ENCODE measurements around the gene WNT5B. TPM values are rescaled to one million over a fixed set of nuclear protein-coding genes. Genes with fewer than 3 reads are reported as not detected.

The WNT5B gene
- total RNA-seq, 8 experiments from 2014 or later: 1.7 to 26.5 (median 7.6) TPM

GRCh38 chr12:1604464-1604863 is 24.6 kb upstream of the WNT5B start:
- in situ Hi-C loops (cut with MboI; ENCODE audit: low pct_unique_long_range_greater_than_20kb in 2 of 9, low sequenced_read_pairs in 9 of 9, unreplicated experiment in 9 of 9): no loop called here
- Histone ChIP-seq H3K27ac (no peak overlapping the region), H3K4me1 (replicated peaks in 1 of 2) (peaks cover 12 to 18% of the 10 kb centered on the region in 2 donors), H3K4me3 (no peak overlapping the region)
- 60 to 100% (median 90%) methylated on average over 1 to 3 of the region's 3 CpGs; no CpG with 5 or more reads in 2 of the 10 experiments for WGBS, 10 experiments
- ATAC-seq (replicated peaks in 6 of 8): no peak

DNA sequence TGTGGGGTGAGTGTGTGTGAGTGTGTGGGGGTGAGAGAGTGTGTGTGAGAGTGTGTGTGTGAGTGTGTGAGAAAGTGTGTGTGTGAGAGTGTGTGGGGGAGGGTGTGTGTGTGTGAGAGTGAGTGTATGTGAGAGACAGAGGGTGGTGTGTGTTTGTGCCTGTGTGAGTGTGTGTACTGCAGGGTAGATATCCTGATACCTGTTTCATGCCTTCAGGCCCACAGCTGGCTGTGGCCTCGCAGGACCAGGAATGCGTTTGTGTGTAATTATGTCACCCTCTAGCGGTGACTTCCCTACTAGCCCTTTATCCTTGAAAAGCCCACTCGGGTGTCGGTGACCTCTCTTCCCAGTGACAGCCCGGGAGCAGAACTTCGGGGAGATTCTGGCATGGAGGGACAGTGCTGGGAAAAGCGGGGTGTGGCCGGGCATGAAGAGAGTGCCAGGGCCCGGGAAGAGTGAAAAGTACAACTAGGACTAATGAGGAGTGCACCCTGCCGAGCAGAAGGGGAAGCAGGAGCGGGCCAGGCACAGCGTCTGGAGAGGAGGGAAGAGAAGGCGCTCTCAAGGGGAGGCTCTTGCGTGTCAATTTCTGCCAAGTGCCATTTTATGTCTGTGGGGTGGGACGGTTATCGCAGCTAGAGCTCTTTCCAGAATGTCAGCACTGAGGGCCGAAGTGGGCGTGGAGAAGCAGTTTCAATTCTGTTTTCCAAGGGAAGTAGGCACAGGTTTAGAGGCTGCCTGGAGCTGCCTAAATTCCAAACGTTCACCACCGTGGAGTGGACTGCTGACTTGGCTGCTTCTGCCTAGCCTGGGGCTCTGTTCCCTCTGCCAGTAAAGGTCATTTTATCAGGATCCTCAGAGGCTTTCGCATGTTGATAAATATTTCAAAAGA is 23.7 kb upstream of the WNT5B start:
- Histone ChIP-seq H3K4me3 (peak overlapping the region in 4 of 5 donors; percentile 16 to 31 (median 25)), H3K27ac (peak overlapping the region in 1 of 2 donors; percentile 56), H3K4me1 (replicated peaks in 1 of 2) (peaks cover 12 to 18% of the 10 kb centered on the region in 2 donors)
- in situ Hi-C loops (cut with MboI; ENCODE audit: low pct_unique_long_range_greater_than_20kb in 2 of 9, low sequenced_read_pairs in 9 of 9, unreplicated experiment in 9 of 9): no loop called here
- ATAC-seq (replicated peaks in 6 of 8): peak; percentile 57 to 87 (median 82)
- WGBS, 10 experiments: 0 to 60% (median 2%) methylated on average over 1 to 16 of the region's 22 CpGs; no CpG with 5 or more reads in 1 of the 10 experiments

GRCh38 chr12:1606021-1606622 is 22.9 kb upstream of the WNT5B start:
- H3K27ac ChIP-seq: peak overlapping the region in 1 of 2 donors; percentile 56
- in situ Hi-C loops (cut with MboI; ENCODE audit: low pct_unique_long_range_greater_than_20kb in 2 of 9, low sequenced_read_pairs in 9 of 9, unreplicated experiment in 9 of 9): no loop called here
- ATAC-seq (replicated peaks in 6 of 8): peak; percentile 68 to 84 (median 78)
- 0 to 41% (median 25%) methylated on average over 1 to 9 of the region's 12 CpGs for WGBS, 10 experiments
- peaks cover 12 to 18% of the 10 kb centered on the region in 2 donors for H3K4me1 ChIP-seq (replicated peaks in 1 of 2)
- H3K4me3 ChIP-seq: peak overlapping the region in 4 of 5 donors; percentile 16 to 31 (median 25)

DNA sequence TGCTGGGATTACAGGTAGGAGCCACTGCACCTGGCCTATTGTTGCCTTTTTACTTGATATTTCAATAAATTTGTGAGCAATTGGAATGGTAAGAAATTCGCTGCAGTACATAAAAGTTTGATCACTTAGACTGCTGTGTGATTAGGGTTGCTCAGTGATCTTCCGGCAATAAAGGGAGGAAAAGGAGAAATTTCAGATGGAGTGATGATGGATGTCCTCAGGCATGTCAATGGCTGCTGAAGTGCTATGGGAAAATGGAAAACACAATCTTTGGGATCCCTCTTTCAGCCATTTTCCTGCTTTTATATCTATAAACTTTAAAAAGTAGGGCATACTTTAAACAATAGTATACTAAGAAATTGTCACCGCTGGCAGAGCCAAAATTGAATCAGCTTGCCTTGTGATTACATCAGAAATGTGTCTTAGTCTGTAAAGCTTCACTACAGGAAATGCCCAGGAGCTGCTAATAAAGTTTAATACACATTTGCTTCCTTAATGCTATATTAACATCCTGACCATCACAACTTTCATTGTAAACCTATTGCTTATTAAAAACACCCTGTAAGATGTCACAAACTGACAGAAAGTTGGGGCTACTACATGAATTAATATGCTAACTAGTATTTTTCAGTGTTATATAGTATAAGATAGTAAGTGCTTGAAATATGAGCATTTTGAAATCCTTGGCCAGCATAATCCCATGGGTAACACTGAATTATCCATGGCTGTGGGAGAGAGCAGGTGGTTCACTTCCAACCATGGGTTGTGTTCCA is 20.9 kb upstream of the WNT5B start:
- in situ Hi-C loops (cut with MboI; ENCODE audit: low pct_unique_long_range_greater_than_20kb in 2 of 9, low sequenced_read_pairs in 9 of 9, unreplicated experiment in 9 of 9): no loop called here
- Histone ChIP-seq H3K27ac (no peak overlapping the region), H3K4me3 (no peak overlapping the region), H3K4me1 (replicated peaks in 1 of 2) (peaks cover 24 to 28% of the 10 kb centered on the region in 2 donors)
- ATAC-seq (replicated peaks in 6 of 8): no peak
- 30 to 100% (median 95%) methylated on average over 1 to 3 of the region's 3 CpGs; no CpG with 5 or more reads in 1 of the 10 experiments for whole genome bisulfite sequencing, 10 experiments

- in situ Hi-C loops (cut with MboI; ENCODE audit: low pct_unique_long_range_greater_than_20kb in 2 of 9, low sequenced_read_pairs in 9 of 9, unreplicated experiment in 9 of 9): no loop called here
- Histone ChIP-seq H3K4me1 (replicated peaks in 1 of 2) (peaks cover 26 to 28% of the 10 kb centered on the region in 2 donors), H3K27ac (no peak overlapping the region), H3K4me3 (no peak overlapping the region)
- ATAC-seq (replicated peaks in 6 of 8): peak in 2 of 8 experiments; percentile 1
- WGBS, 10 experiments: 2 to 98% (median 68%) methylated on average over 4 to 5 of the region's 5 CpGs; no CpG with 5 or more reads in 1 of the 10 experiments
Measured at GRCh38 chr12:1608713-1609119, 20.3 kb upstream of the WNT5B start.

- Histone ChIP-seq H3K4me1 (replicated peaks in 1 of 2) (peaks cover 32 to 39% of the 10 kb centered on the region in 2 donors), H3K27ac (no peak overlapping the region), H3K4me3 (no peak overlapping the region)
- no peak for ATAC-seq (replicated peaks in 6 of 8)
- in situ Hi-C loops (cut with MboI; ENCODE audit: low pct_unique_long_range_greater_than_20kb in 2 of 9, low sequenced_read_pairs in 9 of 9, unreplicated experiment in 9 of 9): no loop called here
- WGBS, 10 experiments: 80 to 100% (median 91%) methylated on average over 1 to 6 of the region's 7 CpGs; no CpG with 5 or more reads in 1 of the 10 experiments
Measured at GRCh38 chr12:1610072-1610643, 18.9 kb upstream of the WNT5B start.

DNA sequence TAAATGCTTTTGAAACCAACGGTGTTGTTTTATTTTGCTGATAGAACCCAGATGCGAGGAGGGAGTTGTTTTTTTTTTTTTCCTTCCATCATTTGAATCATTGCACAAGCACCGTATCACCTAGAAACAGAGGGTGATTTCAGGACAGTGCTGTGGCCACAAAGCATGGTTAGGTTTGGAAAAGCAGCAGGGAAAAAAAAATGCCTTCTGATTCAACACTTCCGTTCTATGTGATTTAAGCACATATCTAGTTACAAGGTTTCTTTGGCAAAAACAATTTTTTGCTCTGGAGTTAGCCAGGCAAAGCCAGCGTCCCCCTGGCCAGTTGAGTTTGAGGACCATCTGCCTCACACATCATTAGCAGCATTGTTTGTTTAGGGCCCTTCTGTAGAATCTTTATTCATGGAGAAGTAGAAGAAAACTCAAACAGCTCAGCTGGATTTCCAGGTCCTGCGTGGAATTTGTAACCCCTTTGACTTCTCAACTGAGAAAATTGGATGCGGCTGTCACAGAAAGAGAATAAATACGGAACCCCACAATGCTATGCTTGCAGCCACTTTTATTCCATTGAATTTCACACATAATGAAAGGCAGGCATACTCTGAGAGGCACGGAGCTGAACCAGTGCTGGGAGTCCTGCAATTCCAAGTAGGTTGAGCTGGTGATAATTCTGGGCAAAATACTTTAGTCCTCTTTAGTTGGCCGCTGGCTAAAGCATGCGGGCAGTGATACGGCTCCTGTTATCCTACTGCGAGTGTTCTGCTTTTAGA is 17.0 kb upstream of the WNT5B start:
- peak; percentile 7 to 68 (median 56) for ATAC-seq (replicated peaks in 6 of 8)
- WGBS, 10 experiments: 16 to 52% (median 33%) methylated on average over 3 to 12 of the region's 13 CpGs; no CpG with 5 or more reads in 1 of the 10 experiments
- peak overlapping the region in 1 of 2 donors; percentile 11 for H3K27ac ChIP-seq
- H3K4me3 ChIP-seq: peak overlapping the region in 2 of 5 donors; percentile 1 to 3
- in situ Hi-C loops (cut with MboI; ENCODE audit: low pct_unique_long_range_greater_than_20kb in 2 of 9, low sequenced_read_pairs in 9 of 9, unreplicated experiment in 9 of 9): no loop called here
- H3K4me1 ChIP-seq (replicated peaks in 1 of 2): peaks cover 23 to 28% of the 10 kb centered on the region in 2 donors

GRCh38 chr12:1613860-1614259 is 15.2 kb upstream of the WNT5B start:
- in situ Hi-C loops (cut with MboI; ENCODE audit: low pct_unique_long_range_greater_than_20kb in 2 of 9, low sequenced_read_pairs in 9 of 9, unreplicated experiment in 9 of 9): no loop called here
- peak in 5 of 8 experiments; percentile 29 to 59 (median 32) for ATAC-seq (replicated peaks in 6 of 8)
- Histone ChIP-seq H3K4me3 (no peak overlapping the region), H3K4me1 (replicated peaks in 1 of 2) (peaks cover 20 to 21% of the 10 kb centered on the region in 2 donors), H3K27ac (no peak overlapping the region)
- 57 to 100% (median 90%) methylated on average over 1 to 4 of the region's 4 CpGs; no CpG with 5 or more reads in 2 of the 10 experiments for WGBS, 10 experiments

DNA sequence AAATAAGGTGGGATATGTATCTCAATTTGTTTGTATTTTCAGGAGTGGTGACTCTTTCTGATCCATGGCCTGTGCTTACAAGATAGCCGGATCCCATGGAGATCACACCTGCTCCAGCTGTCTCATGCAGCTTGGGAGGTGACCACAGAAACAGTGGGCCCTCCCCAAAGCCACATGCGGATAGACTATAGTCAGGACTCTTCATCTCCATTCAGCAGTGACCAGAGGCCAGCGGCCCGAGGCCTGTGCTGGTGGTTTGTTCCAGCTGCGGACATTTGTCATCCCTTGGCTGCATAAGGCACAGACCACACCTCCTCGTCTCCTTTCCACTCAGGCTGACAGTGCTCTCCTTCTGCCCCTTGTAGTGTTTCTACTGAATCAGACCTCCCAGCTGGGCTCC is 14.7 kb upstream of the WNT5B start:
- peaks cover 20 to 21% of the 10 kb centered on the region in 2 donors for H3K4me1 ChIP-seq (replicated peaks in 1 of 2)
- ATAC-seq (replicated peaks in 6 of 8): peak in 6 of 8 experiments; percentile 63 to 88 (median 82)
- H3K27ac ChIP-seq: peak overlapping the region in 1 of 2 donors; percentile 13
- WGBS, 10 experiments: 20 to 80% (median 32%) methylated on average over 1 to 4 of the region's 6 CpGs; no CpG with 5 or more reads in 4 of the 10 experiments
- in situ Hi-C loops (cut with MboI; ENCODE audit: low pct_unique_long_range_greater_than_20kb in 2 of 9, low sequenced_read_pairs in 9 of 9, unreplicated experiment in 9 of 9): no loop called here
- H3K4me3 ChIP-seq: no peak overlapping the region

DNA sequence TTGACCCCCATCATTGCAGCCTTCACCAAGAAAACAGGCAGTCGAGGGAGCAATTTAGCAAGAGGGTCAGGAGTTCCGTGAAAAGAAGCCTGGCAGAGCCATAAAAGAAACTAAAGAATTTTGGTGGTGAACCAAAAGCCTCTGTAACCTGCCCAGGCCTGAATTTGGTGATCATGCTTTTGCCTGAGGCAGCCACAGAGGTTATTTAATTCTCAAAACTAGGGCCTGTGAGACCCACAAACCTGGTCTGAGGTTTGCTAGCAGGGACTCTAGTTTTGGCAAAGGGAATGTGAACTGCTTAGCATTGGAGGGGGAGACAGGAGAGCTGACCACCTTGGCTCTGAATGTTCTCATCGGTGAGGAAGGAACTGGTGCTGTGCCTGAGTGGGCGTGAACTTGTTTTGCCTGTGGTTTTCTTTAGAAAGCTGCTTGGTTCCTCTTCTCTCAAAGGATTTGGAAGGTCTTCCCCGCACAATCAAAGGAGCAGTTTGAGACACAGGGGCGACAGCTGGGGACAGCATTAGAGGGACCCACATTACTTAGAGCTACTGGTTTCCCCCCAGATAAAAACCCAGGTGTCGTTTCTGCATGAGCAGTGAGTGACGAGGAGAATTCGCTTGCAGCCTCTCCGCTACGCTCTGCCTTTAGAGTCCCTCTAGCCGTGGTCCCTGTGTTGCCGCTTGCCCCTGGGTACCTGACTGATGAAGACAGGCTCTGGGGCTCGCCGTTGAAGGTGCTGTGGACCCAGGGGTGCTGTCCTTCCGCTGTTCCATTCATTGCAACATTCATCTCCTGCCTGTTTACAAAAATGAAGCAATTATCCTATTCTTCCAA is 12.6 kb upstream of the WNT5B start:
- in situ Hi-C loops (cut with MboI; ENCODE audit: low pct_unique_long_range_greater_than_20kb in 2 of 9, low sequenced_read_pairs in 9 of 9, unreplicated experiment in 9 of 9): no loop called here
- 56 to 98% (median 75%) methylated on average over 1 to 13 of the region's 16 CpGs; no CpG with 5 or more reads in 1 of the 10 experiments for WGBS, 10 experiments
- Histone ChIP-seq H3K4me1 (replicated peaks in 1 of 2) (peaks cover 19 to 20% of the 10 kb centered on the region in 2 donors), H3K27ac (no peak overlapping the region), H3K4me3 (no peak overlapping the region)
- ATAC-seq (replicated peaks in 6 of 8): no peak

GRCh38 chr12:1618489-1618888 is 10.5 kb upstream of the WNT5B start:
- no peak overlapping the region for H3K27ac ChIP-seq
- no peak overlapping the region for H3K4me3 ChIP-seq
- peak in 2 of 8 experiments; percentile 30 to 71 for ATAC-seq (replicated peaks in 6 of 8)
- in situ Hi-C loops (cut with MboI; ENCODE audit: low pct_unique_long_range_greater_than_20kb in 2 of 9, low sequenced_read_pairs in 9 of 9, unreplicated experiment in 9 of 9): no loop called here
- peaks cover 7 to 10% of the 10 kb centered on the region in 2 donors for H3K4me1 ChIP-seq (replicated peaks in 1 of 2)

All from motor neuron (in vitro differentiated cells).